Ishikawa (cell line): ENCODE measurements around the gene ACER2.

Experiments
- RAD21 ChIP-seq: IDR thresholded peaks from 2 replicates; pipeline ENCODE4 v1.6.1; 2012; ENCODE audit warnings: low read depth
- REST ChIP-seq: IDR thresholded peaks from 2 replicates; pipeline ENCODE4 v1.6.1; 2012; ENCODE audit warnings: low read depth, mild to moderate bottlenecking

- TF ChIP-seq RAD21 (no peak), REST (no peak)
These were observed 85.1 kb downstream of the ACER2 start for GRCh38 chr9:19493876-19494275.
